Measurements from ENCODE around the gene INPP4B. TPM values are rescaled to one million over a fixed set of nuclear protein-coding genes. Genes with fewer than 3 reads are reported as not detected.

INPP4B gene
- total RNA-seq, 3 donors from 2014 or later: 15.8 to 113 (median 93.4) TPM

GRCh38 chr4:142126890-142127497, 719.1 kb downstream of the INPP4B start:
- Histone ChIP-seq H3K27me3 (no peaks in the 10 kb centered on the region), H3K4me3 (no peak overlapping the region), H3K9me3 (no peaks in the 10 kb centered on the region), H3K27ac (no peak overlapping the region), H3K36me3 (no peaks in the 10 kb centered on the region), H3K4me1 (no peaks in the 10 kb centered on the region)
- DNase-seq (ENCODE audit: low spot score in 2 of 2): peak in 1 of 2 donors; percentile 32
- intact Hi-C loops (cut with DNase I; ENCODE audit: low total_unique reads): loop anchor here (10.0 kb wide), 1 partner anchor 718 kb away; the partner anchor contains the start of gene INPP4B
- no peak for TF ChIP-seq POLR2AphosphoS5 (IDR thresholded peaks at IDR 0.05)
- TF ChIP-seq CTCF (IDR thresholded peaks at IDR 0.05): peak in 2 of 3 donors; percentile 70 to 78

- Histone ChIP-seq H3K36me3 (no peaks in the 10 kb centered on the region), H3K4me3 (no peak overlapping the region), H3K4me1 (no peaks in the 10 kb centered on the region), H3K9me3 (no peaks in the 10 kb centered on the region), H3K27ac (no peak overlapping the region), H3K27me3 (no peaks in the 10 kb centered on the region)
- DNase-seq (ENCODE audit: low spot score in 2 of 2): no peak
- TF ChIP-seq POLR2AphosphoS5 (IDR thresholded peaks at IDR 0.05) (no peak), POLR2A (IDR thresholded peaks at IDR 0.05) (no peak), CTCF (IDR thresholded peaks at IDR 0.05) (no peak)
- intact Hi-C loops (cut with DNase I; ENCODE audit: low total_unique reads): loop anchor here (10.0 kb wide), 1 partner anchor 720 kb away; the partner anchor contains the start of gene INPP4B
Measured at GRCh38 chr4:142124874-142125273, 721.2 kb downstream of the INPP4B start.

GRCh38 chr4:142121448-142122350, 724.4 kb downstream of the INPP4B start:
- Histone ChIP-seq H3K27ac (no peak overlapping the region), H3K36me3 (no peaks in the 10 kb centered on the region), H3K27me3 (no peaks in the 10 kb centered on the region), H3K4me1 (no peaks in the 10 kb centered on the region), H3K9me3 (no peaks in the 10 kb centered on the region), H3K4me3 (no peak overlapping the region)
- intact Hi-C loops (cut with DNase I; ENCODE audit: low total_unique reads): loop anchor here (10.0 kb wide), 1 partner anchor 723 kb away; the partner anchor contains the start of gene INPP4B
- DNase-seq (ENCODE audit: low spot score in 2 of 2): no peak
- TF ChIP-seq POLR2AphosphoS5 (IDR thresholded peaks at IDR 0.05): no peak
- TF ChIP-seq POLR2A (IDR thresholded peaks at IDR 0.05): no peak
- TF ChIP-seq CTCF (IDR thresholded peaks at IDR 0.05): no peak

- DNase-seq (ENCODE audit: low spot score in 2 of 2): no peak
- Histone ChIP-seq H3K9me3 (no peaks in the 10 kb centered on the region), H3K4me1 (no peaks in the 10 kb centered on the region), H3K27me3 (no peaks in the 10 kb centered on the region), H3K4me3 (no peak overlapping the region), H3K36me3 (no peaks in the 10 kb centered on the region), H3K27ac (no peak overlapping the region)
- intact Hi-C loops (cut with DNase I; ENCODE audit: low total_unique reads): loop anchor here (10.0 kb wide), 1 partner anchor 724 kb away; the partner anchor contains the start of gene INPP4B
- no peak for TF ChIP-seq POLR2A (IDR thresholded peaks at IDR 0.05)
Measured at GRCh38 chr4:142120921-142121320, 725.2 kb downstream of the INPP4B start.

GRCh38 chr4:142112451-142112850, 733.6 kb downstream of the INPP4B start:
- H3K36me3 ChIP-seq: no peaks in the 10 kb centered on the region
- DNase-seq (ENCODE audit: low spot score in 2 of 2): no peak

More at GRCh38 chr4:142112451-142112850, 733.6 kb downstream of the INPP4B start:
- H3K4me1 ChIP-seq: no peaks in the 10 kb centered on the region
- intact Hi-C loops (cut with DNase I; ENCODE audit: low total_unique reads): no loop called here
- no peak for TF ChIP-seq CTCF (IDR thresholded peaks at IDR 0.05)
- TF ChIP-seq POLR2AphosphoS5 (IDR thresholded peaks at IDR 0.05): no peak
- TF ChIP-seq POLR2A (IDR thresholded peaks at IDR 0.05): no peak
- H3K27ac ChIP-seq: no peak overlapping the region
- H3K9me3 ChIP-seq: no peaks in the 10 kb centered on the region
- no peaks in the 10 kb centered on the region for H3K27me3 ChIP-seq
- no peak overlapping the region for H3K4me3 ChIP-seq

Data from breast epithelium (tissue), 4 donors.